ENCODE data around the gene DAPP1. TPM values are rescaled to one million over a fixed set of nuclear protein-coding genes. Genes with fewer than 3 reads are reported as not detected.

DAPP1 gene
- total RNA-seq, 1 donor from 2014 or later: not detected

DNA sequence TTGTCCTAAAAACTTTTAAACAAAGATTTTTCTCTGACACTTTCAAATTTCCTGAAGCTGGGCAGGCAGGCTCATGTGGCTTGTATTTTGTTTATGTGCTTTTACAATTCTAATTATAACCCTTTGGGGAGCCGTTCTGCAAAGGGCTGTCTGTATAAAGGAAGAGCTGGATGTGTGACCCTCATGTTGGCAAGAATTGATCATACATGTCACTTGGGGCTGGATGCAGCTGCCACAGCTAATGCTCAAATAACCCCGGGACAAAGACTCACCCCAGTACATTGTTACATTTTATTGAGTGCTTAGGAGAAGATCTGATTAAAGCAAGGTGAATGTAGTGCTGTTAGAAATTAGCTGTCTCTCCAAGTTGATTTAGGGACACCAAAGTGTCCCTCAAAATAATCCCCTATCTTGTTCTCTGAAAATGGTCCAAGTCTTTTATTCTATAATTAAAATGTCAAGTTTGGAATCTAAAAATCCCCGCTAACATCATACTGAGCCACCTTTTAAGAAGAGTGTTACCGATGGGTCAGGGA, 13.0 kb upstream of the DAPP1 start:
- peaks cover 11% of the 10 kb centered on the region for H3K27me3 Mint-ChIP-seq (ENCODE audit: insufficient read depth, low read depth)
- Histone ChIP-seq H3K4me1 (peaks cover 15% of the 10 kb centered on the region), H3K27ac (no peak overlapping the region), H3K27me3 (no peaks in the 10 kb centered on the region), H3K9ac (no peak overlapping the region), H3K4me2 (no peak overlapping the region), H3K4me3 (no peak overlapping the region), H3K36me3 (no peaks in the 10 kb centered on the region), H3F3A (ENCODE audit: low read depth) (no peaks in the 10 kb centered on the region), H4K20me1 (ENCODE audit: low read depth) (no peaks in the 10 kb centered on the region), H2AFZ (replicated peaks) (peak overlapping the region; percentile 93), H3K79me2 (ENCODE audit: low read depth) (no peaks in the 10 kb centered on the region), H3K9me3 (ENCODE audit: low read depth) (no peaks in the 10 kb centered on the region)
- no peak for DNase-seq (ENCODE audit: low spot score)
- peaks cover under 1% of the 10 kb centered on the region for H3K9me3 Mint-ChIP-seq
- no peaks in the 10 kb centered on the region for H3K36me3 Mint-ChIP-seq
- TF ChIP-seq EZH2 (IDR thresholded peaks at IDR 0.05) (no peak), EZH2phosphoT487 (IDR thresholded peaks at IDR 0.05) (no peak)
- TF ChIP-seq, protein P1, sequence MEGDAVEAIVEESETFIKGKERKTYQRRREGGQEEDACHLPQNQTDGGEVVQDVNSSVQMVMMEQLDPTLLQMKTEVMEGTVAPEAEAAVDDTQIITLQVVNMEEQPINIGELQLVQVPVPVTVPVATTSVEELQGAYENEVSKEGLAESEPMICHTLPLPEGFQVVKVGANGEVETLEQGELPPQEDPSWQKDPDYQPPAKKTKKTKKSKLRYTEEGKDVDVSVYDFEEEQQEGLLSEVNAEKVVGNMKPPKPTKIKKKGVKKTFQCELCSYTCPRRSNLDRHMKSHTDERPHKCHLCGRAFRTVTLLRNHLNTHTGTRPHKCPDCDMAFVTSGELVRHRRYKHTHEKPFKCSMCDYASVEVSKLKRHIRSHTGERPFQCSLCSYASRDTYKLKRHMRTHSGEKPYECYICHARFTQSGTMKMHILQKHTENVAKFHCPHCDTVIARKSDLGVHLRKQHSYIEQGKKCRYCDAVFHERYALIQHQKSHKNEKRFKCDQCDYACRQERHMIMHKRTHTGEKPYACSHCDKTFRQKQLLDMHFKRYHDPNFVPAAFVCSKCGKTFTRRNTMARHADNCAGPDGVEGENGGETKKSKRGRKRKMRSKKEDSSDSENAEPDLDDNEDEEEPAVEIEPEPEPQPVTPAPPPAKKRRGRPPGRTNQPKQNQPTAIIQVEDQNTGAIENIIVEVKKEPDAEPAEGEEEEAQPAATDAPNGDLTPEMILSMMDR (IDR thresholded peaks at IDR 0.05): no peak
- peak overlapping the region; percentile 24 for H3K27ac Mint-ChIP-seq
- peaks cover 6% of the 10 kb centered on the region for H3K4me1 Mint-ChIP-seq
- no peak overlapping the region for H3K4me3 Mint-ChIP-seq

DNA sequence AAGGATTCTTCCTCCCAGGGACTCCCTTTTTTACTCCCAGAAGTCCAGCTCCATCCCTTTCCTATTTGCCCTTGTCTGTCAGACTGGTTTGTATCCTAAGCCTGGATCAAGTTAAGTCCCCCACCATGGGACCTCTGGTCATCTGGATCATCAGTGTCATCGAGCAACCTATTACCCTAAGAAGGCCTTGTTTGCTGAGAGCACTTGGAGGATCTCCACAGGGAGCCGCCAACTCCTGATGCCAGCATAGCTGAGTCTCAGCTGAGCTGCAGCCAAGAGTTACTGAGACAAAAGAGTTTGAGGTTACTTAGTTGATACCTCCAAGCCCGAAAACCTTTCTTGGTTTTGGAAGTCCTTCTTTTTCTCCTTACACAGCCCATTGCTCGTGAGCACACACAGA, 10.1 kb upstream of the DAPP1 start:
- H3K4me1 Mint-ChIP-seq: peaks cover 6% of the 10 kb centered on the region

DNA sequence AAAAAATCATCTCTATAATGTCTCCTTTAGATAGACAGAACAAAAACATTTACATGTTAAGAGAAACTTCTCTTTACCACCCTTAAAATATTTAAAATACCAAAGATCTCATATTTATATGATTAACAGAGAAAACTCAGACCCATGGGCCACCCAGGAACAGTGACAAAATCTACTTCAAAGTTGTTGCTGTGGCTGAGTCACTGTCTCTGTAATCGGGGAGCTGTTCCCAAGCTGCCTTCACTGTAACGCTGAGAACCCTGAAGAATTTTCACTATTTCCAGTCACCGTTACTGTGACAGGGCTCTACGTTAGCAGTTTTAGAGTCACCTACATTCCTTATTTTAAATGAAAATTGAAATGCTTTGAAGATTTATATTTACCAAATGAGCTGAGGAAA, 9.0 kb upstream of the DAPP1 start:
- H3K36me3 Mint-ChIP-seq: no peaks in the 10 kb centered on the region
- H3K27me3 ChIP-seq: no peaks in the 10 kb centered on the region

More for the DNA sequence above, 10.1 kb upstream of the DAPP1 start:
- H3K9me3 ChIP-seq (ENCODE audit: low read depth): no peaks in the 10 kb centered on the region
- Mint-ChIP-seq H3K4me3 (no peak overlapping the region), H3K27me3 (ENCODE audit: insufficient read depth, low read depth) (peaks cover 11% of the 10 kb centered on the region), H3K27ac (no peak overlapping the region), H3K9me3 (no peaks in the 10 kb centered on the region), H3K36me3 (no peaks in the 10 kb centered on the region)
- no peak overlapping the region for H3K4me2 ChIP-seq
- no peaks in the 10 kb centered on the region for H3K36me3 ChIP-seq
- H3K4me1 ChIP-seq: peaks cover 15% of the 10 kb centered on the region
- H4K20me1 ChIP-seq (ENCODE audit: low read depth): no peaks in the 10 kb centered on the region
- H3K9ac ChIP-seq: no peak overlapping the region
- peak; percentile 16 for DNase-seq (ENCODE audit: low spot score)
- no peak overlapping the region for H3K27ac ChIP-seq
- H2AFZ ChIP-seq (replicated peaks): no peak overlapping the region
- H3K4me3 ChIP-seq: no peak overlapping the region
- no peaks in the 10 kb centered on the region for H3F3A ChIP-seq (ENCODE audit: low read depth)
- H3K79me2 ChIP-seq (ENCODE audit: low read depth): no peaks in the 10 kb centered on the region
- TF ChIP-seq EZH2 (IDR thresholded peaks at IDR 0.05) (no peak), EZH2phosphoT487 (IDR thresholded peaks at IDR 0.05) (no peak)
- TF ChIP-seq, protein P1 (IDR thresholded peaks at IDR 0.05): no peak
- H3K27me3 ChIP-seq: no peaks in the 10 kb centered on the region

More for the DNA sequence above, 9.0 kb upstream of the DAPP1 start:
- peaks cover 11% of the 10 kb centered on the region for H3K27me3 Mint-ChIP-seq (ENCODE audit: insufficient read depth, low read depth)
- no peak for DNase-seq (ENCODE audit: low spot score)
- Histone ChIP-seq H4K20me1 (ENCODE audit: low read depth) (no peaks in the 10 kb centered on the region), H3K27ac (no peak overlapping the region), H3F3A (ENCODE audit: low read depth) (no peaks in the 10 kb centered on the region), H3K4me2 (no peak overlapping the region), H3K4me1 (peaks cover 15% of the 10 kb centered on the region), H3K36me3 (no peaks in the 10 kb centered on the region), H3K79me2 (ENCODE audit: low read depth) (no peaks in the 10 kb centered on the region), H3K4me3 (no peak overlapping the region), H2AFZ (replicated peaks) (no peak overlapping the region), H3K9me3 (ENCODE audit: low read depth) (no peaks in the 10 kb centered on the region), H3K9ac (no peak overlapping the region)
- TF ChIP-seq EZH2phosphoT487 (IDR thresholded peaks at IDR 0.05) (no peak), EZH2 (IDR thresholded peaks at IDR 0.05) (no peak)
- TF ChIP-seq, protein P1 (IDR thresholded peaks at IDR 0.05): no peak
- H3K27ac Mint-ChIP-seq: no peak overlapping the region
- no peaks in the 10 kb centered on the region for H3K9me3 Mint-ChIP-seq
- H3K4me1 Mint-ChIP-seq: peaks cover 6% of the 10 kb centered on the region
- H3K4me3 Mint-ChIP-seq: no peak overlapping the region

Data from neural progenitor cell (in vitro differentiated cells).